C4-2B (cell line): ENCODE data around the gene DBP.

Experiments used
- CTCF ChIP-seq: fragments of 450-650 bp; conservative IDR thresholded peaks from 2 replicates; pipeline ENCODE4 v1.5.1; 2017; ENCODE audit warnings: mild to moderate bottlenecking
- ZFX ChIP-seq: fragments of 450-650 bp; IDR thresholded peaks from 2 replicates; pipeline ENCODE4 v1.6.1; 2017

GRCh38 chr19:48618278-48618915 is 18.8 kb downstream of the DBP start:
- TF ChIP-seq CTCF = no peak
- no peak for TF ChIP-seq ZFX
